Epithelial cell of esophagus (primary cell): ENCODE measurements around the gene MBTD1.

Experiments used
- DNase-seq: peaks from one replicate; pipeline ENCODE4 v3.0.0; 2010; ENCODE audit warnings: low read depth
- H3K4me3 ChIP-seq: 2 replicates; pipeline ENCODE4 v1.5.1; 2011; ENCODE audit warnings: mild to moderate bottlenecking, low read length, control low read depth
- CTCF ChIP-seq: IDR thresholded peaks from 2 replicates; pipeline ENCODE4 v1.5.1; 2011; ENCODE audit warnings: low read depth, mild to moderate bottlenecking, low read length, control low read depth, inconsistent platforms; ENCODE audit not compliant: insufficient read depth; ENCODE audit errors: missing control alignments

The MBTD1 gene

DNA sequence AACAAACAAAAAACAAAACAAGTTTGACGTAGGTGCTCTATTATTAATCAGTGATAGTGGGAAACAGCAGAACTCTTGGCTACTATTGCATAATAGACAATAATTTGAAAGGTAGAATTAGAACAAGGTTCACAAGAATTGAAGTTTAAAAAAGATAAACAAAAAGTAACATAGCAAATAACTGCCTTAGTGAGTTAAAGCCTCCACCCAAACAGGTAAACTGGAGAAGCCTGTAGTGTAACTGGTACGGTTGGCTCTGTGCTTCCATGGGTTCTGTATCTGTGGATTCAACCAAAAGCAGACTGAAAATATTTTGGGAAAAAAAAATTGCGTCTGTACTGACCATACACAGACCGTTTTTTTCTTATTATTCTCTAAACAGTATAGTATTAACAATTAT, 38.5 kb downstream of the MBTD1 start:
- no peak for TF ChIP-seq CTCF

GRCh38 chr17:51217946-51218345, 41.9 kb downstream of the MBTD1 start:
- TF ChIP-seq CTCF: no peak
- DNase-seq: no peak
- no peak overlapping the region for H3K4me3 ChIP-seq

More for the DNA sequence above, 38.5 kb downstream of the MBTD1 start:
- H3K4me3 ChIP-seq: no peak overlapping the region
- DNase-seq: no peak

DNA sequence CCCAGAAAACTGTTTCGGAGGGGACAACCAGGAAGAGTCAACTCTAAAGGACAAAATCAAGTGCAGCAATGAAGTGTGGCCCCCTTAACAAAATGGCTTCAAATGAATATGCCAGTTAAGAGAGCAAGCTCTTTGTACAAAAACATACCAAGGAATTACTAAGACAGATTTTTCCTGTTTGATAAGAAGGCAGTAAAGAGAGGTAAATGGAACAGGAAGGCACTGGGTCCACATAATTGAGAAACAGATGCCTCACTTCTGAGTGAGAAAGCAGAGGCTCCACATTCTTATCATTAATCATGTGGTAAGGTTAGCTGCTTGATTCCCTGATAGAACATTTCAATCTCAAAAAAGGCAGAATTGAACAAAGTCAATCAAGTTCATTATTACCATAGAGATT, 44.9 kb downstream of the MBTD1 start:
- no peak overlapping the region for H3K4me3 ChIP-seq
- no peak for TF ChIP-seq CTCF
- no peak for DNase-seq

DNA sequence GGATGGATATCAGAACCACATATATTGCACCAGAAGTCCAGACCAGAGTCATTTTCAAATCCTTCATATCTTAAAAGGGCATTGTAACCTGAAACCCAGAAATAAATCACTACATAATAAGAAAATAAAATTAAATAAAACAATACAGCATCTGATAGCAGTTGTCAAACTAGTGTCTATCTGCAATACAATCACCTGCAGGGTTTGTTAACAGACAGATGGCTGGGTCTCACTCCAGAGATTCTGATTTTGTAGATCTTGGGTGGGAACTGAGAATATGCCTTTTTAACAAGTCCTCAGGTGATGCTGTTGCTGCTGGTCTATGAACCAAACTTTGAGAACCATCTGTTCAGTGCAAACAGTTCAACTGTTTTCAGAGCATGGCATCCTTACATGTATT, 56.0 kb downstream of the MBTD1 start:
- no peak for TF ChIP-seq CTCF
- DNase-seq: no peak
- H3K4me3 ChIP-seq: no peak overlapping the region

DNA sequence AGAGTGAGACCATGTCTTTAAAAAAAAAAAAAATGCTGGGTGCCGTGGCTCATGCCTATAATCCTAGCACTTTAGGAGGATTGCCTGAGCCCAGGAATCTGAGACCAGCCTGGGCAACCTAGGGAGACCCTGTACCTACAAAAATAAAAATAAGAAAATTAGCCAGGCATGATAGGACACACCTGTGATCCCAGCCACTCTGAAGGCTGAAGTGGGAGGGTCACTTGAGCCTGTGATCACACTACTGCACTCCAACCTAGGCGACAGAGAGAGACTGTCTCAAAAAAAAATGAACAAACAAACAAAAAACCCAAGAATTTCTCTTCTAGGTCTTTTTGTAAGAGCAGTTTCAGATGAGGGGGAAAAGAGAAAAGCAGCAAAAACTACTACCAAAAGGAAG, 59.0 kb downstream of the MBTD1 start:
- TF ChIP-seq CTCF: no peak
- H3K4me3 ChIP-seq: no peak overlapping the region
- DNase-seq: no peak

DNA sequence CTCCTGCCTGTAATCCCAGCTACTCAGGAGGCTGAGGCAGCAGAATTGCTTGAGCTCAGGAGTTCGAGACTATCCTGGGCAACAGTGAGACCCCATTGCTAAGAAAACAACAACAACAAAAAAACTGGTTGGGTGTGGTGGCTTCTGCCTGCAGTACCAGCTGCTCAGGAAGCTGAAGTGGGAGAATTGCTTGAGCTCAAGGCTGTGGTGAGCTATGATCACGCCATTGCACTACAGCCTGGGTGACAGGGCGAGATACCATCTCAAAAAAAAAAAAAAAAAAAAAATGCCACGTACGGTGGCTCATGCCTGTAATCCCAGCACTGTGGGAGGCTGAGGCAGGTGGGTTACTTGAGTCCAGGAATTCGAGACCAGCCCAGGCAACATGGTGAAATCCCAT, 59.6 kb downstream of the MBTD1 start:
- DNase-seq: no peak
- no peak for TF ChIP-seq CTCF
- H3K4me3 ChIP-seq: no peak overlapping the region

GRCh38 chr17:51197754-51198153, 62.1 kb downstream of the MBTD1 start:
- H3K4me3 ChIP-seq: no peak overlapping the region
- DNase-seq: no peak
- TF ChIP-seq CTCF: no peak
